Cardiac muscle cell (in vitro differentiated cells and primary cell): ENCODE results near the gene FAM156B. TPM values are rescaled to one million over a fixed set of nuclear protein-coding genes. Genes with fewer than 3 reads are reported as not detected.
"Not testable (repeated sequence)": the region's sequence is repeated elsewhere in the genome, so short reads cannot be mapped to it uniquely, and the experiment has no call there.

ENCODE experiments used
- DNase-seq, 2 donors: peaks; one replicate each; pipeline versions ENCODE4 v3.0.0 to v3.0.0-alpha.2; 2010 to 2017; ENCODE audit warnings: low read depth in 1 of 2, low spot score in 1 of 2
- H3K27ac ChIP-seq: fragments of 200-600 bp; sonication (generic); 2 replicates; pipeline ENCODE4 v1.5.1; 2016
- H3K27me3 ChIP-seq: fragments of 200-600 bp; sonication (generic); 2 replicates; pipeline ENCODE4 v1.6.0; 2016; ENCODE audit warnings: control low read depth
- H3K36me3 ChIP-seq: fragments of 200-600 bp; sonication (generic); 2 replicates; pipeline ENCODE4 v1.5.1; 2016; ENCODE audit warnings: control low read depth
- H3K4me1 ChIP-seq: fragments of 200-600 bp; sonication (generic); 2 replicates; pipeline ENCODE4 v1.8.1; 2017; ENCODE audit warnings: low read depth, mild to moderate bottlenecking, mixed run types
- H3K4me3 ChIP-seq: fragments of 200-600 bp; sonication (generic); 2 replicates; pipeline ENCODE4 v1.5.1; 2016; ENCODE audit warnings: mild to moderate bottlenecking
- H3K9me3 ChIP-seq: fragments of 200-600 bp; sonication (generic); 2 replicates; pipeline ENCODE4 v1.5.1; 2017; ENCODE audit warnings: low read depth, mild to moderate bottlenecking, control low read depth
- polyA plus RNA-seq: library from polyadenylated mRNA; unstranded; fragments of >200 nt; fragmentation: Nextera tagmentation; extraction: Ambion mirVana; gene quantifications from 2 replicates; pipeline ENCODE4 v1.2.1, GENCODE V29; 2016
- total RNA-seq: library from RNA; depleted of rRNA; stranded (reverse); fragments of >200 nt; gene quantifications from 2 replicates; pipeline ENCODE4 v1.2.3, GENCODE V29; 2016

Gene FAM156B
- total and polyA plus RNA-seq, 2 experiments from 2014 or later = 32.9 TPM

GRCh38 chrX:52945838-52946494 lies 48.8 kb downstream of the FAM156B start:
- not testable (repeated sequence) for H3K4me1 ChIP-seq, H3K9me3 ChIP-seq, H3K4me3 ChIP-seq, H3K27me3 ChIP-seq, H3K27ac ChIP-seq, DNase-seq, H3K36me3 ChIP-seq

GRCh38 chrX:52947501-52947900 lies 50.4 kb downstream of the FAM156B start:
- not testable (repeated sequence) for H3K9me3 ChIP-seq, DNase-seq, H3K4me3 ChIP-seq, H3K27ac ChIP-seq, H3K36me3 ChIP-seq, H3K4me1 ChIP-seq, H3K27me3 ChIP-seq

DNA sequence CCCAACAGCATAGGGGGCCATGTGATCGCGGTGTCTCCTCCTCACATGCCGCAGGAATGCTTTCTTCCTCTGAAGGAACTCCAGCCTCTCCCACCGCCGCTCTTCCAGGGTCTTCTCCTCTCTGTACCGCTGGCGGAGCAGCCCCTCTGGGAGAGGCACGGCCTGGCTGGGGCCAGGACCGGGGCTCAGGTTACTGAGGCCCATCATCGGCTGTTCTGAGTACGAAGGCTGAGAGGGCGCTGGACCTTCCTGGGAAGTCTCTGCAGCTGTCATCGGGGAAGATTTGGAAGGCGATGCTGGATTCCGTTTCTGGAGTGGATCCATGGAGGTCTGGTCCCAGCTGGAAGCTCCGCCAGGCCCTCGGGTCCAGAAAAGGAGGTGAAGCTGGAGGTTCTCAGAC lies 51.1 kb downstream of the FAM156B start:
- not testable (repeated sequence) for H3K36me3 ChIP-seq, H3K4me3 ChIP-seq, H3K27me3 ChIP-seq, DNase-seq, H3K4me1 ChIP-seq, H3K27ac ChIP-seq, H3K9me3 ChIP-seq

GRCh38 chrX:52949325-52949724 lies 52.2 kb downstream of the FAM156B start:
- not testable (repeated sequence) for H3K4me3 ChIP-seq, H3K27ac ChIP-seq, DNase-seq, H3K27me3 ChIP-seq, H3K9me3 ChIP-seq, H3K36me3 ChIP-seq, H3K4me1 ChIP-seq

DNA sequence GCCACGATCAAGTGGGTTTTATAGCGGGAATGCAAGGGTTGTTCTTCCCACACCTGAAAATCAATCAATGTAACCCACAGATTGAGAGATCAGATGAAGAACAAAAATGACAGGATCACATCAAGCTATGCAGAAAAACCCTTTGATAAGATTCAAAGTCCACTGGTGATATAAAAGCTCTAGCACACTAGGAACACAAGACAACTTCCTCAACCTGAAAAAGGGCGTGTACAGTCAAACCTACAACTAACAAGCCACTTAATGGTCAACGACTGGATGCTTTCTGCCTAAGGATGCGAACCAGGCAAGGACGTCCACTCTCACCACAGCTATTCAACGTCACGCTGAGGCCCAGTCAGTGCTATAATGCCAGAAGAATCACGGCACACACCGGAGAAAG lies 52.8 kb downstream of the FAM156B start:
- H3K27me3 ChIP-seq, DNase-seq, H3K36me3 ChIP-seq, H3K4me3 ChIP-seq, H3K27ac ChIP-seq, H3K4me1 ChIP-seq, H3K9me3 ChIP-seq: not testable (repeated sequence)

Other genes starting within 250 kb of the FAM156B start
- not detected in 2 replicates for gene SSX7, start 242.4 kb upstream of the FAM156B start, total RNA-seq
- not detected in 2 replicates for gene SSX7, start 242.4 kb upstream of the FAM156B start, polyA plus RNA-seq
- gene SSX2, start 190.2 kb upstream of the FAM156B start, total RNA-seq = not detected in 2 replicates
- not detected in 2 replicates for gene SSX2, start 190.2 kb upstream of the FAM156B start, polyA plus RNA-seq
- not detected in 2 replicates for gene SSX2B, start 146.1 kb upstream of the FAM156B start, total RNA-seq
- not detected in 2 replicates for gene SSX2B, start 146.1 kb upstream of the FAM156B start, polyA plus RNA-seq
- not detected in 2 replicates for gene SPANXN5, start 99.9 kb upstream of the FAM156B start, total RNA-seq
- gene SPANXN5, start 99.9 kb upstream of the FAM156B start, polyA plus RNA-seq = not detected in 2 replicates
- not detected in 2 replicates for gene XAGE5, start 86.0 kb upstream of the FAM156B start, total RNA-seq
- gene XAGE5, start 86.0 kb upstream of the FAM156B start, polyA plus RNA-seq = not detected in 2 replicates
- not detected in 2 replicates for gene XAGE3, start 29.2 kb upstream of the FAM156B start, total RNA-seq
- not detected in 2 replicates for gene XAGE3, start 29.2 kb upstream of the FAM156B start, polyA plus RNA-seq
- gene FAM156A, start 61.2 kb downstream of the FAM156B start, total RNA-seq = 27.7 and 29.8 TPM in 2 replicates
- gene FAM156A, start 61.2 kb downstream of the FAM156B start, polyA plus RNA-seq = 24.7 and 38.3 TPM in 2 replicates
- 4.8 and 12.6 TPM in 2 replicates for gene GPR173, start 151.5 kb downstream of the FAM156B start, total RNA-seq
- gene GPR173, start 151.5 kb downstream of the FAM156B start, polyA plus RNA-seq = 3.6 and 3.8 TPM in 2 replicates
- 33.4 and 36.8 TPM in 2 replicates for gene TSPYL2, start 185.0 kb downstream of the FAM156B start, total RNA-seq
- gene TSPYL2, start 185.0 kb downstream of the FAM156B start, polyA plus RNA-seq = 36.1 and 50.8 TPM in 2 replicates
- 5.8 and 17.0 TPM in 2 replicates for gene KANTR, start 196.8 kb downstream of the FAM156B start, total RNA-seq
- 9.8 and 10.5 TPM in 2 replicates for gene KANTR, start 196.8 kb downstream of the FAM156B start, polyA plus RNA-seq